Fibroblast of lung (primary cell): ENCODE data around the gene OR10A3. TPM values are rescaled to one million over a fixed set of nuclear protein-coding genes. Genes with fewer than 3 reads are reported as not detected.
A peak's percentile ranks its signal among the peaks of the same experiment; 100 is the strongest.

ENCODE experiments used
- DNase-seq, 2 donors: peaks; one replicate each; pipeline versions ENCODE4 v3.0.0 to v3.0.0-alpha.2; 2010; ENCODE audit warnings: low read depth in 2 of 2
- H2AFZ ChIP-seq: 2 replicates; pipeline ENCODE4 v1.5.1; 2012; ENCODE audit warnings: low read length, control low read depth, inconsistent platforms
- H3K27ac ChIP-seq: 2 replicates; pipeline ENCODE4 v1.5.1; 2011; ENCODE audit warnings: low read length, control low read depth; ENCODE audit not compliant: insufficient read depth
- H3K27me3 ChIP-seq: 2 replicates; pipeline ENCODE4 v1.5.1; 2011; ENCODE audit warnings: mild to moderate bottlenecking, low read length; ENCODE audit not compliant: control insufficient read depth, insufficient read depth
- H3K36me3 ChIP-seq: 2 replicates; pipeline ENCODE4 v1.5.1; 2011; ENCODE audit warnings: low read length; ENCODE audit not compliant: control insufficient read depth, insufficient read depth
- H3K4me1 ChIP-seq: 2 replicates; pipeline ENCODE4 v1.5.1; 2011; ENCODE audit warnings: low read length; ENCODE audit not compliant: control insufficient read depth, insufficient read depth; ENCODE audit errors: extremely low read depth
- H3K4me2 ChIP-seq: 2 replicates; pipeline ENCODE4 v1.5.1; 2011; ENCODE audit warnings: low read length, control low read depth; ENCODE audit not compliant: insufficient read depth; ENCODE audit errors: extremely low read depth
- H3K4me3 ChIP-seq, 4 experiments: fragments of 200-600 bp in 1 of 4; sonication (generic) in 1 of 4; replicated peaks in 1 of 4; 2 replicates each; pipeline ENCODE4 v1.5.1; 2011 to 2016; ENCODE audit warnings: low read length in 4 of 4, low read depth in 3 of 4, mild to moderate bottlenecking in 3 of 4, control low read depth in 2 of 4, inconsistent platforms in 1 of 4, mixed read lengths in 1 of 4; ENCODE audit not compliant: insufficient read depth in 1 of 4; ENCODE audit errors: control extremely low read depth in 1 of 4
- H3K79me2 ChIP-seq: 2 replicates; pipeline ENCODE4 v1.5.1; 2012; ENCODE audit warnings: mild to moderate bottlenecking, low read length, inconsistent platforms; ENCODE audit not compliant: control insufficient read depth, insufficient read depth
- H3K9ac ChIP-seq: 2 replicates; pipeline ENCODE4 v1.5.1; 2011; ENCODE audit warnings: mild to moderate bottlenecking, low read length, control low read depth; ENCODE audit not compliant: insufficient read depth
- H3K9me3 ChIP-seq: 2 replicates; pipeline ENCODE4 v1.5.1; 2012; ENCODE audit warnings: low read depth, low read length; ENCODE audit not compliant: control insufficient read depth, insufficient read depth
- H4K20me1 ChIP-seq: 2 replicates; pipeline ENCODE4 v1.5.1; 2011; ENCODE audit warnings: low read length; ENCODE audit not compliant: control insufficient read depth, insufficient read depth; ENCODE audit errors: extremely low read depth
- CTCF ChIP-seq, 2 donors: IDR thresholded peaks in 1 of 2; conservative IDR thresholded peaks in 1 of 2; 1 replicate in 1 of 2; 2 replicates in 1 of 2; pipeline ENCODE4 v1.5.1; 2011 to 2012; ENCODE audit warnings: low read length in 2 of 2, control low read depth in 1 of 2, inconsistent platforms in 1 of 2, low read depth in 1 of 2, mild to moderate bottlenecking in 1 of 2
- EZH2 ChIP-seq: IDR thresholded peaks from 2 replicates; pipeline ENCODE4 v1.5.1; 2012; ENCODE audit warnings: low read length, control low read depth, mild to moderate bottlenecking; ENCODE audit errors: missing control alignments
- polyA plus RNA-seq, 2 donors: library from polyadenylated mRNA; depleted of rRNA in 1 of 2; stranded (reverse) in 1 of 2; unstranded in 1 of 2; fragments of >200 nt; gene quantifications; 2 replicates each; pipeline ENCODE4 v1.2.1, GENCODE V29; 2011 to 2012; ENCODE audit warnings: missing spikeins in 1 of 2
- total RNA-seq: library from RNA; depleted of rRNA; stranded (reverse); fragments of >200 nt; gene quantifications from 2 replicates; pipeline ENCODE4 v1.2.1, GENCODE V29; 2014

The OR10A3 gene
- total and polyA plus RNA-seq, 2 donors (not counting 1 experiment from before 2014, with no cell fraction given) = 0.07 to 0.17 TPM

DNA sequence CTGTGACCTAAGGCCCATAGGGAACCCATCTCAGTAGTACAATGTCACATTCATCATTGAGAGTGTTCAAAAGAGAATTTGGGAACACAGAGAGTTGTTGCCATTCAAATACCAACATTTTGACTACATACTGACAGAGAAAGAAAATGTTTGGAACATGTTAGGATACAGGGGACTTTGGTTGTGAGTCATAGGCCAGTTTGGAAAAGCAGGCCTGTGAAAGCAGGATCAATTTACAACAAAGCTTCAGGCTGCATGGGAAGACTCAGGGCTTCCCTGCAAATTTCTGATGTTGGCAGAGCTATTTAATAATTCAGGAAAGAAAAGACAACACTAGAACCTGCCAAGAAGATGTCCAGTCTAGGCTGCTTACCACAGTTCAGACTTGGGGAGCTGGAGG is 23.4 kb upstream of the OR10A3 start:
- H4K20me1 ChIP-seq = no peaks in the 10 kb centered on the region
- no peak overlapping the region for H3K4me3 ChIP-seq
- no peaks in the 10 kb centered on the region for H3K9me3 ChIP-seq
- H3K79me2 ChIP-seq = no peaks in the 10 kb centered on the region
- no peak for TF ChIP-seq EZH2
- TF ChIP-seq CTCF (conservative IDR thresholded peaks at IDR 0.05 in 1 of 2, IDR thresholded peaks at IDR 0.05 in 1 of 2; ENCODE audit: low read depth in 1 of 2, low read length in 2 of 2) = no peak
- peak overlapping the region; percentile 85 for H3K27ac ChIP-seq
- peak; percentile 75 to 79 for DNase-seq
- no peaks in the 10 kb centered on the region for H3K27me3 ChIP-seq
- peak overlapping the region; percentile 21 for H3K9ac ChIP-seq
- peak overlapping the region; percentile 44 for H3K4me2 ChIP-seq
- H3K36me3 ChIP-seq = no peaks in the 10 kb centered on the region
- H3K4me1 ChIP-seq = peaks cover 19% of the 10 kb centered on the region
- H2AFZ ChIP-seq = peak overlapping the region; percentile 6

- no peaks in the 10 kb centered on the region for H4K20me1 ChIP-seq
- no peaks in the 10 kb centered on the region for H3K79me2 ChIP-seq
- no peaks in the 10 kb centered on the region for H3K9me3 ChIP-seq
- H3K27ac ChIP-seq = peak overlapping the region; percentile 85
- H3K4me1 ChIP-seq = peaks cover 19% of the 10 kb centered on the region
- no peaks in the 10 kb centered on the region for H3K27me3 ChIP-seq
- H3K4me2 ChIP-seq = peak overlapping the region; percentile 23
- no peak overlapping the region for H3K9ac ChIP-seq
- no peak for DNase-seq
- no peaks in the 10 kb centered on the region for H3K36me3 ChIP-seq
- H2AFZ ChIP-seq = no peak overlapping the region
- TF ChIP-seq CTCF (conservative IDR thresholded peaks at IDR 0.05 in 1 of 2, IDR thresholded peaks at IDR 0.05 in 1 of 2; ENCODE audit: low read depth in 1 of 2, low read length in 2 of 2) (no peak), EZH2 (no peak)
- no peak overlapping the region for H3K4me3 ChIP-seq
Observed at GRCh38 chr11:7964261-7964660, 22.8 kb upstream of the OR10A3 start.

DNA sequence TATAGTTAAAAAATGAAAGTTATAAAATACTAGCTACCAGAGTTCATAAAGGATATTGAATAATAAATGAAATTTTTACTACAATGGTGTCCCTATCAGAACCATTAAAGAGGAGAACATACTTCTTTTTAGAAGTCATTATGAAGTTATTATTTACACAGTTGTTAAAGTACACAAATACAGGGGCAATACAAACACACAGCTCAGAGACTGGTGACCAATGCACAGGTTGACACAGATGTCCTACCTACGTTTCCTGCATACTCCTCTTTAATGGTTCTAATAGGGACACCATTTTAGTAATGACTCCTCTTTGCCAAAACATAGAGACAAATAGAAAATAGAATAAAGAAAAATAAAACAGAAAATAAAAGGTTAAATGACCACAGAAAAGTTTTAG is 13.7 kb upstream of the OR10A3 start:
- no peak overlapping the region for H2AFZ ChIP-seq
- no peak for DNase-seq
- no peak overlapping the region for H3K9ac ChIP-seq
- no peaks in the 10 kb centered on the region for H3K27me3 ChIP-seq
- H3K9me3 ChIP-seq = no peaks in the 10 kb centered on the region
- TF ChIP-seq EZH2 = no peak
- no peak for TF ChIP-seq CTCF (conservative IDR thresholded peaks at IDR 0.05 in 1 of 2, IDR thresholded peaks at IDR 0.05 in 1 of 2; ENCODE audit: low read depth in 1 of 2, low read length in 2 of 2)
- no peaks in the 10 kb centered on the region for H3K79me2 ChIP-seq
- no peaks in the 10 kb centered on the region for H4K20me1 ChIP-seq
- H3K36me3 ChIP-seq = no peaks in the 10 kb centered on the region
- H3K4me2 ChIP-seq = no peak overlapping the region
- no peak overlapping the region for H3K4me3 ChIP-seq
- no peaks in the 10 kb centered on the region for H3K4me1 ChIP-seq
- H3K27ac ChIP-seq = no peak overlapping the region
